Activated CD4-positive, alpha-beta T cell treated with anti-CD3 and anti-CD28 coated beads for 4 hours (primary cell): ENCODE data around the gene PITRM1.
"Not testable (repeated sequence)": the region's sequence is repeated elsewhere in the genome, so short reads cannot be mapped to it uniquely, and the experiment has no call there.

Experiments used
- DNase-seq, 2 donors: peaks; one replicate each; pipeline ENCODE4 v3.0.0-alpha.2; 2020

The PITRM1 gene, protein sequence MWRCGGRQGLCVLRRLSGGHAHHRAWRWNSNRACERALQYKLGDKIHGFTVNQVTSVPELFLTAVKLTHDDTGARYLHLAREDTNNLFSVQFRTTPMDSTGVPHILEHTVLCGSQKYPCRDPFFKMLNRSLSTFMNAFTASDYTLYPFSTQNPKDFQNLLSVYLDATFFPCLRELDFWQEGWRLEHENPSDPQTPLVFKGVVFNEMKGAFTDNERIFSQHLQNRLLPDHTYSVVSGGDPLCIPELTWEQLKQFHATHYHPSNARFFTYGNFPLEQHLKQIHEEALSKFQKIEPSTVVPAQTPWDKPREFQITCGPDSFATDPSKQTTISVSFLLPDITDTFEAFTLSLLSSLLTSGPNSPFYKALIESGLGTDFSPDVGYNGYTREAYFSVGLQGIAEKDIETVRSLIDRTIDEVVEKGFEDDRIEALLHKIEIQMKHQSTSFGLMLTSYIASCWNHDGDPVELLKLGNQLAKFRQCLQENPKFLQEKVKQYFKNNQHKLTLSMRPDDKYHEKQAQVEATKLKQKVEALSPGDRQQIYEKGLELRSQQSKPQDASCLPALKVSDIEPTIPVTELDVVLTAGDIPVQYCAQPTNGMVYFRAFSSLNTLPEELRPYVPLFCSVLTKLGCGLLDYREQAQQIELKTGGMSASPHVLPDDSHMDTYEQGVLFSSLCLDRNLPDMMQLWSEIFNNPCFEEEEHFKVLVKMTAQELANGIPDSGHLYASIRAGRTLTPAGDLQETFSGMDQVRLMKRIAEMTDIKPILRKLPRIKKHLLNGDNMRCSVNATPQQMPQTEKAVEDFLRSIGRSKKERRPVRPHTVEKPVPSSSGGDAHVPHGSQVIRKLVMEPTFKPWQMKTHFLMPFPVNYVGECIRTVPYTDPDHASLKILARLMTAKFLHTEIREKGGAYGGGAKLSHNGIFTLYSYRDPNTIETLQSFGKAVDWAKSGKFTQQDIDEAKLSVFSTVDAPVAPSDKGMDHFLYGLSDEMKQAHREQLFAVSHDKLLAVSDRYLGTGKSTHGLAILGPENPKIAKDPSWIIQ

DNA sequence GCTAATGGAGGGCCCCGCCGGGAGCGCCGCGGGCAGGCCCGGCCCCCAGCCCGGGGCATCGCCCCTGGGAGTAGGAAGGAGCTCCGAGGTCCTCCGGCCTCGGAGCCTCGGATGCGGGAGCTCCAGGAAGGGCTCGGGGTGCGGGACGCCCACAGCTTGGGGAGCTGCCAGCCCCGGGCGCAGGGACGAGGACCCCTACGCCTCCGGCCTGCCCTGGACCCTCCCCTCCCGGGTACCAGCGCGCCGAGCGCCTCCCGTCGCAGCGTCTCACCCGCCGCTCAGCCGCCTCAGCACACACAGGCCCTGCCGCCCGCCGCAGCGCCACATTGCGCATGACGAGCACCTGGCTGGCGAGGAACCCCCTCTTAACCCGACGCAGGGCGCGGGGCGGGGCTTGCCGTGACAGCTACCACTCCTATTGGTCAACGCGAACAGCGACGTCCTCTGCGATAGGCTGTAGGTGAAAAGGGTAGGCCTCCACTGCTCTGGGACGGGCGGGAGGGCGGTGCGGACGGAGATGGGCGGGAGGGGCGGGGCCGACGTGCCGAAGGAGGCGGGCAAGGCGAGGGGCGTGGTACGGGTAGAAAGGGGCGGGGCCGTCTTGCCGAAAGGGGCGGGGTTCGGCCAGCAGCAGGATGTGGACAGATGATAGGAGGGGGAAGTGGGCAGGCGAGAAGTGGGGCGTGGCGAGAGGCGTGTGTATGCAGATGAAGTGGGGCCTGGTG lies at the start of gene PITRM1:
TSS of gene PITRM1 (minus strand) at position 337 of the 725 bp plus-strand sequence. CDS start at position 327, 10 bp downstream.
- DNase-seq: peak; percentile 98 to 100

DNA sequence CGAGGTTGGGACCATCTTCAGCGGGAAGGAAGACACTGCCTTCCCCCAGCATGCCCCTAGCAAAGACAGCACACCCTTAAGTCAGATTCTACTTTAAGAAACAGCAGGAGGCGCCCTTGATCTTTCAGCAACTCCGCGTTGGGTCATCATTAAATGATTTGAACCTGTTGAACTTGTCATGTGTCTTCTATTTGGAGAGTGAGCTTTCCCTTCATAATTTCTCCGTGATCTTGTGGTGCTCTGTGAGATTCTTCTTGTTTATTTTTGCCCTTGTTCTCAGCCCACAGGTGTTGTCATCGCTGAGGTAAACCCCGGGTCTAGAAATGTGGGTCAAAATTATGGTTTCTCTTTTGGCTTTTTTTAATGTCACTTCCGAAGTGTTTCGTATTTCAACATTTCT lies 49.5 kb upstream of the PITRM1 start:
- DNase-seq: no peak

DNA sequence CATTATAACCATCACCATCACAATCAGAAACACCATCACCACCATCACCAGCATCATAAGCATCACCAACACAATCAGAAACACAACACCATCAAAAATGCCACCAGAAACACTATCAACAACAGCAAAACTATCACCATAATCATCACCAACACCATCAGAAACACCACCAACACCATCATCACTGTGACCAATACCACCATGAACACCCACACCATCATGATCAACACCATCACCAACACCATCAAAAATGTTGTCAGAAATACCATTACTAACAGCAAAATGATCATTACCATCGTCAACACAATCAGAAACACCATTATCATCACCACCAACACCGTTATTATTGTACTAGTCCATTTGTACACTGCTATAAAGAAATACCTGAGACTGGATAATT lies 49.0 kb upstream of the PITRM1 start:
- DNase-seq: not testable (repeated sequence)

DNA sequence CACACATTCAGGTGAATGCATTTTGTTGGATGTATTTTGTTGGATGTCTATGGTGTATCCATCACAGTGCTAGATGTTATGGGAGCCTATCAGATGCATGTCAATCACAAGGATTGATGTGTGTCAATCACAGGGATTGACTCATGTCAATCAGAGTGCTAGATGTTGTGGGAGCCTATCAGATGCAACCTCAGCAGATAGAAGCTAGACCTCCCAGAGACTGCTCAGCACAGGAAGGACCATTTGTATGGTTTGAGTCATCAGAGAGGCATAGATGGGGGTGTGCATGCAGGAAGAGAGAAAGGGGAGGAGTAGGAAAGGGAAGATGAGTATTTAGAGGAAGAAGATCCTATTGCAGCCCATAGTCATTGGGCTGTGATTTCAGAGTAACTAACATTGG lies 48.3 kb upstream of the PITRM1 start:
- DNase-seq: no peak

DNA sequence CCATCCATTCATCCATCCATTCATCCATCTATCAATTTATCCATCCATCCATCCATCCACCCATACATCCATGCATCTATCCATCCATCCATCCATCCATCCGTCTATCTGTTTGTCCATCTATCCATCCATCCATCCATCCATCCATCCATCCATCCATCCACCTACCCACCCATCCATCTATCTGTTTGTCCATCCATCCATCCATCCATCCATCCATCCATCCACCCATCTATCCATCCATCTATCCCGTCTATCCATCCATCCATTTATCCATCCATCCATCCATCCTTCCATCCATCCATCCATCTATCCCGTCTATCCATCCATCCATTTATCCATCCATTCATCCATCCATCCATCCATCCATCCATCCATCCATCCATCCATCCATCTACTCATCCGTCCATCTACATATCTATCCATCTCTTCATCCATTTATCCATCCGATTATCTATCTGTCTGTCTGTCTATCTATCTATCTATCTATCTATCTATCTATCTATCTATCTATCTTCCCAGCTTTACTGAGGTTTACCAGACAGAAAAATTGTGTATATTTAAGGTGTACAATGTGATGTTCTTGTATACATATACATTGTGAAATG lies 46.5 kb upstream of the PITRM1 start:
- not testable (repeated sequence) for DNase-seq

DNA sequence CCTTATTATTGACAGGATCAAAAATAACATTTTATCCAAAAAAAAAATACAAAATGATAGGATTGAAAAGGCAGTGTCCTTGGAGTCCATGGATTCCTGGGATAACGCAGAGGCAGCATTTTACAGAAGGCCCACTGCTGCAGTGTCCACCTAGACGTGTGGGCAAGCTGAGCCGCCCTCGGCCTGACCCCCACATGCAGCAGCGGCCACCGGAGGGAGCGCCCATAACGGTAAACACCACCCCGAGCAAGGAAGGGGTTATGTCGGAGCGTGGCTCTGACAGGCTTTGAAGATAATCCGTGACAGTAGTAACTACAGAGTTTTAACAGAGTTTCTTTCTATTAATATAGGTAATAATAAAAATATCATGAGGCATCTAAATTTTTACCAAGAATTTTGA lies 45.3 kb upstream of the PITRM1 start:
- no peak for DNase-seq

DNA sequence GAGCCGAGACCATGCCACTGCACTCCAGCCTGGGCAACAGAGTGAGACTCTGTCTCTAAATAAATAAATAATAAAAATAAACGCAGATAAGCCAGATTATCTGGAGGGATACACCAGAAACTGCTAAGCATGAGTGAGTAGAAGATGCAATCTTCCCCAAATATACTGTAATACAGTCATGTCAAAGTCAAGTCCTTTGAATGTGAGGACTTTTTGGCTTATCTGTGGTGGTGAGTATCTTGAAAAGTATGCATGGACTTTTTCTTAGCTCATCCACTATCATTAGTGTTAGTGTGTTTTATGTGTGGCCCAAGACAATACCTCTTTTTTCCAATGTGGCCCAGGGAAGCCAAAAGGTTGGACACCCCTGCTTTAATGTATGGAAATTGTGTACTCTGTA lies 44.7 kb upstream of the PITRM1 start:
- no peak for DNase-seq

DNA sequence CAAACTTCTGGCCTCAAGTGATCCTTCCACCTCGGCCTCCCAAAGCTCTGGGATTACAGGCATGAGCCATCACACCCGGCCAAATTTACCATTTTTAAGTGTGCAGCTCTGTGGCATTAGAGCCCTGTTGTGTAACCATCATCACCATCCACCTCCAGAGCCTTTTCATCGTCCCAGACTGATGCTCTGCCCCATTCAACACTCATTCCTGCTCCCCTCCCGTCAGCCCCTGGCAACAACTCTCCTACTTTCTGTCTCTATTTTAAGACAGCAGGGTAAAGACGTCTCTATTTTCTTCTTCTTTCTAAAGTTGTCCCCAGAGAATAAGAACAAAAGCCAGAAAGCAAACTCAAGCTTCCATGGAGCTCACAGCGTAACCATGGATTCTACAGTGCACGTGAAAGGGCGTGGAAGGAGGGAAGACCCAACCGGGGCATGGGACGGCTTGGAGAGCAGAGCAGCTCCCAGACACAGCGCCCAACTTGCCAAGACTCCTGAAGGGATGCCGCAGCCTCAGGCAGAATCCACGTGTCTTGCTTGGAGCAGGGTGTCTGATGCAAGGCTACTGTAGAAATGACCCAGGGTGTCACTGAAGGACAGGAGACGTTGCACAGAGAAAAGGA lies 42.7 kb upstream of the PITRM1 start:
- DNase-seq: no peak

DNA sequence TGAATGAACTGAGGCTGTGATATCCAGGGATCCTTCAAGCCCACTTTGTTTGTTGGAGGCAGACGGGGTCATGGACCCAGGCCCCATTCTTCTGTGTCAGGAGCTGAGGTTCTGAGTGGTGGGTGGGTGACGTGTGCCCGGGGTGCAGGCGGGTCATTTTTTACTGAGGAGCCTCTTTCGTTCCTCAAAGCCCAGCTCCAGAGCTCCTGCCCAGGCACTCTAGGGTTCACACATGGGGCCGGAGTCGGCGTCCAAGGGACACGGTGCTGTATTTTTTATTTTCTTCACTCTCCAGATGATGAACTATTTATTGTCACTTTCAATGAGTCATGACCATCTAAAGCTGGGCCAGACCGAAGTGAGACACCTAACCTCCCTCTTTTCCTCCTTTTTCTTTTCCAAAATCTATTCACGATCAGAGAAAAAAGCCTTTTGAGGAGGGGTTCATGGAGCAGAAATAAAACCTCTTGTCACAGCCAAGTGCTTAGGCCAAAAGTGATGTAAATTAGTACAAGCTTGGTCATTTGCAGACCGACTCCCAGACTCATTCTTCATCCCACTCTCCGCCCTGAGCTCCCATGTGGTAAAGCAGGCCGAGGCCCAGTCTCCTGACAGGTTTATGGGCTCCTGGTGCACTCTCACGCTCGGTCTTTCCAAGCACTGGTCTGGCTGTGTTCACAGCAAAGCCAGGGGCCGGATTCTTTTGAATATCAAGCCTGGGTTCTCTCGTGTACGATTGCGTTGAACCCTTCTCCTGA lies 41.4 kb upstream of the PITRM1 start:
- no peak for DNase-seq

DNA sequence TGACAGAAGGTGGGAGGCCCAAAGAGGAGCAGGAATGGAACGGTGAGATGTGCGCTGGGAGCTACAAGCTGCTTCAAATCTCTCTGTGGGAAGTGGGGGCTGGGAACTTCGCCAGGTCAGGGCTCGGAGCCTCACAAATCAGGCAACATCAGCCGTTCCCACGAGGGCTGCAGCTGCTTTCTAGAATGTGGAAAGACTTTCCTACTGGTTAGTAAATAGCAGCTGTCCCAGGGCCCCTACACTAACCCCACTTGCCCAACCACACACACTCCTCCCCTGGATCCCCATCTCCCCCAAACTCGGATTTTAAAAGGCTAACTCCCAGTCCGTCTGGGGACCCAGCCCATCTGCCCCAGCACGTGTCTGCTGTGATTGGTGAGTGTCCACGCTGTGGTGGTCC lies 40.6 kb upstream of the PITRM1 start:
- no peak for DNase-seq

DNA sequence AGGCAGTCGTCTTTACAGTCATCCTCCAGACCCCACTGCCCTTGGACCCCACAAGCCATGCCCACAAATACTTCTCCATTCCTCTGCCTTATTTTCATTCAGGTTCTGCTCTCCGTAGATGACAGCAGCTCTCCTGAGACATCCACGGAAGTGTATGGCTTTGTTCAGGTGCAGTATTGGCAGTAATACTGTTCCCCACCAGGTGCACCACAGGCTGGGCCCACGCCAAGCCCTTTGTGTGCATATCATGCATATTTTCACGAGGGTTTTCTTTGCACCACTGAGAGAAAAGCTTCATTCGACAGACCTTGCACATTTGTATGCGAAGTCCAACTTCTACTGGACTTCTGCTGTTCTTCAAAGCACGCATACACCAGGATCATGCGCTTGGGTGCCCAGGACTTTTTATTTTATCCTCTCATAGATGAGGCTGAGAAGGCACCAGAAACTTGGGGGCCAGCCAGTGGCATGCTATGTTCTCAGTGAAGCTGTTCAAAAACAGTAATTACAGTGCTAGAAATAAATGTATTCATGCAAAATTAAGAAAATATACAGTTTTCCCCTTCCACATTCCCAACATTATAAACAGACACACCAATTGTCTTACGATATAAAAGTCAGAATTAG lies 37.8 kb upstream of the PITRM1 start:
- DNase-seq: no peak

DNA sequence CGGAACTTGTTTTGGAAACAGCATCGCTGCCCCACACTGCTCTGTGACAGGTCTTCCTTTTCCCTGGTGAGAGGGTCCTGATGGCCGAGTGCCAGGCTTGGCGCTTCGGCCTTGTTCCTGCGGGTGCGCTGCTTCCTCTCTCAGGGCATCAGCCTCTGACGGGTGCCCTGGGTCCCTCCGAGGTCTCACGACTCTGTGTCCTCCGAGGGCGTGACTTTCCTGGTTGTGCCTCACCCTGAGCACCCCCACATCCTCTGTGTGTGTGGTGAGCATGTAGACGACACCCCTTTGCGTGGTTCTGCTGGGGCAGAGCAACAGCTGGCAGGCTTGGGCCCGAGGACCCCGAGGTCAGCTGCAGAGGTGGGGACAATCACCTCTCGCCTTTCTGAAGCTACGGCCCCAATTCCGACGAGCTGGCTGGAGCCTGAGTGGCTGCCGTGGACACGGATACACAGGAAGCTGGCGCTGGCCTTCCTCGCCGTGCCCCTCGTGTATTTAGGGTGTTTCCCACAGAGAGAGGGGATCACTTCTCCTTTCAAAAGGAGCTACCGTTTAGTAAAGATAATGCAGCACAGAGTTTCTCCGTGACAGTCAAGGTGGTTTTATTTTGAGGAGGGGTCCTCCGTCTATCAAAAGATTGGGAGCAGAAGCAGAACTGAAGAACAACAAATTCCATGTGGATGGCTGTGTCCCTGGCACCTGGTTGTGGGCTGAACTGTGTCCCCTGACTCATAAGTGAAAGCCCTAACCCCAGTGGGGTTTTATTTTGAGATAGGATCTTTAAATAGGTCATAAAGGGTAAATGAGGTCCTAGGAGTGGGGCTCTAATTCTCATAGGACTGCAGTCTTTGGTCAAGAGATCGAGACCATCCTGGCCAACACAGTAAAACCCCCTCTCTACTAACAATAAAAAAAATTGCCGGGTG lies 36.2 kb upstream of the PITRM1 start:
- no peak for DNase-seq

DNA sequence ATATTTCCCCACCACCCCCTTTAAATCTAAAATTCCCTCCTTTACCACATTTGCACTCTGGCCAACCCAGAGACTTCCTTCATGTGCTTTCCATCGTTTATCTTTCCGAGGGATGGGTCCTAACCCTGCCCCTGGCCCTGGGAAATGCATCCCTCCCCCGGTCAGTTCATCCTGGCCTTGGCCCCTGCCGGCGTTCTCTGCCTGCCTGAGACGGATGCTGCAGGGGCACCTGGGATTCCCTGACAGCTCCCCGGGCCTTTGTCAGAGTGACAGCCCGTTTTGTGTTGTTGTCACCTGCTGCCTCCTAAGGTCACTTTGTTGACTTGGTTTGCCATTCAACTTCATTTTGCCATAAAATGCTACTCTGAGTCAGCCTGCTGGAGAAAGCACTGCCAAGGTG lies 34.8 kb upstream of the PITRM1 start:
- no peak for DNase-seq

DNA sequence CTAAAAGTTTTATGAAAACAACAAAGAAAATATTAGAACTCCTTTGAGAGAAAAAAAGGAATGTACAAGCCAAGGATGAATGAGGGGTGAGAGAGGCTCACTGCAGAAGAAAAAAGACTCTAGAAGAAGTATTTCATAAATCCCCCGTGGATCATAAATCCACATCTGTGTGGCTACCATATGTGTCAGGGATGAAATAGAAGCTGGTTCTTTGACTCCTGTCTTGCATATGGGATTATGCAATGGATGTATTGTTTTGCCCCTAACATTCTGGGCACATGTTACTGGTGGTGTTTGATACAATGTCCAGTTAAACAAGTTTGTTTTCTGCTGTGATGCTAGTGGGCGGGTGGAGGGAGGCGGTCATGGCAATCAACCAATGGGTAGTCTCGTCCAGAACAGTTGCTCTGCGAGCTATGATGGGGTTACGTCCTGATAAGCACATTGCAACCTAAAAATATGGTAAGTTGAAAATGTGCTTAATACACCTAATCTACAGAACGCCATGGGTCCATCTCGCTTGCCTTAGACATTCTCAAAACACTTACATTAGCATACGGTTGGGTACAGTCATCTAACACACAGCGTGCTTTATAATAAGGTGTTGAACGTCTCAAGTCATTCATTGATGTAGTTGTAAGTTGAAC lies 34.1 kb upstream of the PITRM1 start:
- DNase-seq: no peak

DNA sequence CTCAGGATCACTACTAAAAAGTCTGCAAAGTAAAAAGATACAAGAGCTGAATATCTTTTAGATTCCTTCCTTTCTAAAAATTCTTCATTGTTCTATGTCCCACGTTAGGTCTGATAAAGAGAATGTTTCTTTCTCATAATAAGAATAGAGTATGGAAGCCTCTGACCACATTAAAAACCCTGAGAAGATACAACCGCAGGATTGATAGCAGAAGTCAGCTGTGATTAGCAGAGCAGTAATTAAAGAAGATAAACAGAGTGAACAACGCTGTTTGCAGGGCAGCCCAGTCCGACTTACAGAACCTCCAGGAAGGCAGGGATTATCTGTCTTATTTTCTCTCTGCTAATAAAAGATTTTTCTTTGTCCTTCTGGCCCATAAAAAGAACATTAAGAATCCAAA lies 31.4 kb upstream of the PITRM1 start:
- no peak for DNase-seq

DNA sequence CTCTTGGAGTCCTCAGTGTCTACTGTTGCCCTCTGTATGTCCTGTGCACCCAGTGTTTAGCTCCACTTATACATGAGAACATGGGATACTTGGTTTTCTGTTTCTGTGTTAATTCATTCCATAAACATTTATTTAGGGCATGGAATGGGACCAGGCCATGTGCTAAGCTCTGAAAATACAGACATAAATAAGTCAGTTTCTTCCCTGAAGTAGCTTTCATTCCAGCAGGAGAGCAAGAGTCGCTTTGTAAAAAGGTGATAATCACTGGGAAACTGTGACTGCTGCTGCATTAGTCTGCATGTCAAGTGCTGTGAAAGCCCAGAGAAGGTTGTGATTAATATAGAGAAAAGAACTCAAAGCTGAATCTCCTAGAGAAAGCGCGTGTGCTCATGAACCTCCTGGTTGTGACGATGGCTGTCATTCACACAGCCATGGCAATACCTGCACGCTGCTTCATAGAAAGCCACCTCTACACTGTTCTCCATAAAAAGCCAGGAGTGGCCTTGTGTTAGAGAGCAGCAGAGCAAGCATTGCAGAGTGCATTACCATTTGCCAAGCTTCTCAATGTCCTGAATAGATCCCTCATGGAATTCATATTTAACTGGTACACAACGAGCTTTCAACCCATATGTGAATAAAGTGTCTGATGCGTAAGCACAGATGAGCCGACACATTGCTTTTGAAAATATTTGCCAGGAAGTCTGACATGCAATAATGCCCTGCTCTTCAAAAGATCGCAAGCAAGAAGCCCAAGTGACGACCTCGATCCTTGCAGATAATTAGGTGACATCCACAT lies 30.6 kb upstream of the PITRM1 start:
- DNase-seq: no peak

DNA sequence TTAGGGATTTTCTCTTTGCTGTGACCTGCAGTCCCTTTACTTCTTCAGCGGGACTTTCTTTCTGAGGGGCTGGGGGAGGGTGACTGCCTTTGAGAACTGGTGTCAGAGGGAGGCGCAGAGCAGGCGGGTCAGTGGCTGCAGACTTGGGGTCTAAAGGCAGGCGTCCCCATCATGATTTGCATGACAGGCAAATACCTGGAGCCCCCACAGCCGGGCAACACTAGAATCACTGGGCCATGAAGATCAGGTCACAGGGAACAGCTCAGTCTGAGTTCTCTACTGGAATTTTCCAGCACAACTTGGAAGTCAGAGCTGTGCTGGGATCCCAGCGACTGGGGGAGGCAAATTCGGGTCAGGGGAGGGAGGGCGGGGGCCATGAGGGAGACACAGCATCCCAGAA lies 29.2 kb upstream of the PITRM1 start:
- DNase-seq: no peak

DNA sequence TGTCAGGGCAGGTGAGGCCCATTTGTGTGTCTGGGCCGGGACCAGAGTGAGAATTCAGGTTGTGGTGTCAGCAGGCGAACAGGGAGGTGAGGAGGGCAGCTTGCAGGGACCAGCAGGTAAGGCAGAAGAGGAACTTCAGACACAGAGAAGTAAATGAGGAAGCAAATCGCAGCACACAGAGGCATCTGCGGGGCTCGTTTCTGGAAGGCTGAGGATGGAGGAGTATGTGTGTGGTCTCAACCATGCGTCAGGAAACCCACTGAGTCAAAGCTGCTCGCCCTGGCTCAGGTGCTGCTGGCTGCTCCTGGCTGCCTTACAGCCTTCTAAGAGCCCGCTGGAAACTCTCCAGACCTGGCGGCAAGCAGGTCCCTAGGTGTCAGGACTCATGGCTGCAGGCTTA lies 26.9 kb upstream of the PITRM1 start:
- no peak for DNase-seq
